GM19099 (cell line): ENCODE data around the gene CABP2.

Experiments
- POLR2A ChIP-seq: IDR thresholded peaks from 3 replicates; pipeline ENCODE4 v1.6.1; 2011; ENCODE audit warnings: low read depth; ENCODE audit not compliant: insufficient read length; ENCODE audit errors: extremely low read depth

The CABP2 gene

GRCh38 chr11:67493548-67494370 is 29.5 kb downstream of the CABP2 start:
- TF ChIP-seq POLR2A = no peak

- TF ChIP-seq POLR2A = no peak
Measured at GRCh38 chr11:67492801-67493547, 30.3 kb downstream of the CABP2 start.

- no peak for TF ChIP-seq POLR2A
Measured at GRCh38 chr11:67492069-67492727, 31.0 kb downstream of the CABP2 start.

GRCh38 chr11:67491276-67492068 is 31.8 kb downstream of the CABP2 start:
- no peak for TF ChIP-seq POLR2A

GRCh38 chr11:67490727-67491065 is 32.5 kb downstream of the CABP2 start:
- TF ChIP-seq POLR2A = no peak

- no peak for TF ChIP-seq POLR2A
Measured at GRCh38 chr11:67489885-67490726, 33.1 kb downstream of the CABP2 start.

GRCh38 chr11:67489203-67489884 is 33.9 kb downstream of the CABP2 start:
- no peak for TF ChIP-seq POLR2A

GRCh38 chr11:67486481-67487195 is 36.6 kb downstream of the CABP2 start:
- no peak for TF ChIP-seq POLR2A

- TF ChIP-seq POLR2A = peak; percentile 92
Measured at GRCh38 chr11:67485873-67486361, 37.3 kb downstream of the CABP2 start.

- TF ChIP-seq POLR2A = no peak
Measured at GRCh38 chr11:67484847-67485311, 38.4 kb downstream of the CABP2 start.

GRCh38 chr11:67483831-67484665 is 39.2 kb downstream of the CABP2 start:
- TF ChIP-seq POLR2A = no peak

- TF ChIP-seq POLR2A = peak; percentile 73
Measured at GRCh38 chr11:67482827-67483798, 40.1 kb downstream of the CABP2 start, which contains the start of gene AIP. Gene AIP (plus strand): TSS chr11:67483026. CDS start chr11:67483159, 133 bp downstream.
